Coronary artery (tissue), 2 donors: ENCODE data around the gene DLGAP3.
A peak's percentile ranks its signal among the peaks of the same experiment; 100 is the strongest.

ENCODE experiments used
- DNase-seq: peaks from one replicate; pipeline ENCODE4 v3.0.0-alpha.2; 2017; ENCODE audit warnings: low spot score
- H3K27ac ChIP-seq, 2 donors: fragments of 200-600 bp; sonication (generic); one replicate each; pipeline ENCODE4 v1.5.1; 2016 to 2019
- H3K4me3 ChIP-seq: fragments of 200-600 bp; sonication (generic); 2 replicates; pipeline ENCODE4 v1.5.1; 2016; ENCODE audit warnings: mild to moderate bottlenecking, moderate library complexity
- CTCF ChIP-seq: fragments of 200-600 bp; sonication (generic); IDR thresholded peaks from one replicate; pipeline ENCODE4 v1.5.1; 2019; ENCODE audit warnings: antibody characterized with exemption

Gene DLGAP3

GRCh38 chr1:34910425-34910824, 19.0 kb downstream of the DLGAP3 start:
- H3K27ac ChIP-seq: no peak overlapping the region
- TF ChIP-seq CTCF: no peak
- H3K4me3 ChIP-seq: no peak overlapping the region
- DNase-seq: no peak

- Histone ChIP-seq H3K27ac (no peak overlapping the region), H3K4me3 (no peak overlapping the region)
- TF ChIP-seq CTCF: no peak
- DNase-seq: no peak
These were observed 21.1 kb downstream of the DLGAP3 start for GRCh38 chr1:34908369-34908768.

GRCh38 chr1:34907487-34908090, 21.9 kb downstream of the DLGAP3 start:
- H3K27ac ChIP-seq: no peak overlapping the region
- H3K4me3 ChIP-seq: no peak overlapping the region
- TF ChIP-seq CTCF: no peak
- DNase-seq: no peak

GRCh38 chr1:34906756-34907155, 22.7 kb downstream of the DLGAP3 start:
- TF ChIP-seq CTCF: no peak
- no peak overlapping the region for H3K27ac ChIP-seq
- H3K4me3 ChIP-seq: no peak overlapping the region
- DNase-seq: no peak

GRCh38 chr1:34906222-34906621, 23.2 kb downstream of the DLGAP3 start:
- no peak for DNase-seq
- Histone ChIP-seq H3K4me3 (no peak overlapping the region), H3K27ac (no peak overlapping the region)
- no peak for TF ChIP-seq CTCF

- TF ChIP-seq CTCF: no peak
- no peak for DNase-seq
- Histone ChIP-seq H3K27ac (no peak overlapping the region), H3K4me3 (no peak overlapping the region)
These were observed 24.4 kb downstream of the DLGAP3 start for GRCh38 chr1:34905098-34905459.

GRCh38 chr1:34904236-34905097, 25.0 kb downstream of the DLGAP3 start:
- no peak overlapping the region for H3K4me3 ChIP-seq
- TF ChIP-seq CTCF: no peak
- H3K27ac ChIP-seq: no peak overlapping the region
- peak; percentile 55 for DNase-seq
